Activated CD8-positive, alpha-beta memory T cell treated with anti-CD3 and anti-CD28 coated beads for 36 hours (primary cell): ENCODE results near the gene HPN. TPM values are rescaled to one million over a fixed set of nuclear protein-coding genes. Genes with fewer than 3 reads are reported as not detected.

Source experiments
- CTCF ChIA-PET: fragments of 350-600 bp; sonication (Branson Sonifier 250); formaldehyde crosslinking; loops from one replicate; lab custom pipeline; 2021; ENCODE audit warnings: antibody characterized with exemption; lab: Charles Lee
- POLR2A ChIA-PET: fragments of 350-600 bp; sonication (Branson Sonifier 250); formaldehyde crosslinking; loops from one replicate; lab custom pipeline; 2021; ENCODE audit warnings: antibody characterized with exemption; lab: Charles Lee
- total RNA-seq, 2 experiments: library from RNA; stranded (reverse); gene quantifications; one replicate each; pipeline ENCODE4 v1.2.3, GENCODE V29; 2021

The HPN gene
- total RNA-seq, 2 experiments from 2014 or later, result not detected

DNA sequence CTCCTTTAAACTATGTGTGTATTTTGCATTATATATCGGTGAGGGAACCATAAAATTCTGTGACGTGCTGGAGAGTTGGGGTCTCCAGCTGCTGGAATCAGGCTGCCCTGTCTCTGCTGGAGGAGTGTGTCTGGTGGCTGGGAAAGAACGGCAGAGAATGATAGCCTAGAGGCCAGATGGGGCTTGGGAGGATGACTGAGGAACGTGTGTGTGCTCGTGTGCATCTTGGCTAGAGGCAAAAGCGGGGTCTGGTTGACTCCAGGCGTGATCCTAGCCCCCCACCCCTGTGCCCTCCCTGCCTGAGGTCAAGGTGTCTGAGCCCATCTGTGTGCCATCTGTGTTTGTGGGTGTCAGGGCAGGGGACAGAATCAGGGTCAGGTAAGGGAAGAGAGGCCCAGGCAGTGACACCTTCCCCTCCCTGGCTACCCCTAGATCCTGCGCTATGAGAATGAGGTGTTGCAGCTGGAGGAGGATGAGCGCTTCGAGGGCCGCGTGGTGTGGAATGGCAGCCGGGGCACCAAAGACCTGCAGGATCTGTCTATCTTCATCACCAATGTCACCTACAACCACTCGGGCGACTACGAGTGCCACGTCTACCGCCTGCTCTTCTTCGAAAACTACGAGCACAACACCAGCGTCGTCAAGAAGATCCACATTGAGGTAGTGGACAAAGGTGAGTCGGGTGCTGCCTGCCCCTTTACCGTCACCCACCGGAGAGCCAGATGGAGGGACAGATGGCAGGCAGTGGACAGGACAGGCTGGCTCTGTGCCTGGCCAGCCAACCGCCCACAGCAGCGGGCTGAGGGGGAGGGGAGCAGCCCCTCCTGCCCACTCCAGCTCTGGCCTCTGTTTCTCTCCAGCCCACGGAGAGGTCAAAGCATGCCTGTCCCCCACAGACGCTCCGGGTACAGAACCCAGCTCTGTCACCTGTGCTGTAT, 8.2 kb upstream of the HPN start:
- ChIA-PET CTCF (interaction anchor here (1.0 to 1.6 kb wide), 3 partner anchors 11 to 21 kb away, joined by 3 to 4 read pairs (median 3); no protein-coding TSS in a partner anchor), POLR2A (no interaction called here)

DNA sequence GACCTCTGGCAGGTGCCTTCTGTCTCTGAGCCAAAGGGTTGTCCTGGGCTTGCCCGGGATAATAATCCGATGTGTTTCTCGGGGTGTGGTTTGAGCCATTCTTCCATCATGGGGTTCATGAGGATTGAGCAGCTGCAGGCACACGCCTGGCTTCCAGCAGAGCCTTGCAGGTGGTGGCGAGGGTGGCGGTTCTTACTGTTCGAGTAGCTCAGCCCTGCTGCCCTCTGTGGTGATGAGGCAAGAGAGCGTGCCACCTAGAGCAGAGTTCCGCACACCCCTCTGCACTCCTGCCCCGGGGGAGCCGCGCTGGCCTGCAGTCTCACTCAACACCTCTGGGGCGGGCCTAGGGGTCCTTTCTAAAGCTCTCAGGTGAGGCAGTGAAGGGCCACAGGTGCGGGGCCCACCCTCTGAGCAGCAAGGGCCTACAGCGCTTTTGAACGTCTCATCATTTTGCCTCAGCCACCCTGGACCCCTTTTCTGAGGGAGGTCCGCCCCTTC, 7.5 kb upstream of the HPN start:
- POLR2A ChIA-PET, result no interaction called here
- CTCF ChIA-PET, result interaction anchor here (1.0 to 1.6 kb wide), 3 partner anchors 10 to 21 kb away, joined by 3 to 4 read pairs (median 3); no protein-coding TSS in a partner anchor

DNA sequence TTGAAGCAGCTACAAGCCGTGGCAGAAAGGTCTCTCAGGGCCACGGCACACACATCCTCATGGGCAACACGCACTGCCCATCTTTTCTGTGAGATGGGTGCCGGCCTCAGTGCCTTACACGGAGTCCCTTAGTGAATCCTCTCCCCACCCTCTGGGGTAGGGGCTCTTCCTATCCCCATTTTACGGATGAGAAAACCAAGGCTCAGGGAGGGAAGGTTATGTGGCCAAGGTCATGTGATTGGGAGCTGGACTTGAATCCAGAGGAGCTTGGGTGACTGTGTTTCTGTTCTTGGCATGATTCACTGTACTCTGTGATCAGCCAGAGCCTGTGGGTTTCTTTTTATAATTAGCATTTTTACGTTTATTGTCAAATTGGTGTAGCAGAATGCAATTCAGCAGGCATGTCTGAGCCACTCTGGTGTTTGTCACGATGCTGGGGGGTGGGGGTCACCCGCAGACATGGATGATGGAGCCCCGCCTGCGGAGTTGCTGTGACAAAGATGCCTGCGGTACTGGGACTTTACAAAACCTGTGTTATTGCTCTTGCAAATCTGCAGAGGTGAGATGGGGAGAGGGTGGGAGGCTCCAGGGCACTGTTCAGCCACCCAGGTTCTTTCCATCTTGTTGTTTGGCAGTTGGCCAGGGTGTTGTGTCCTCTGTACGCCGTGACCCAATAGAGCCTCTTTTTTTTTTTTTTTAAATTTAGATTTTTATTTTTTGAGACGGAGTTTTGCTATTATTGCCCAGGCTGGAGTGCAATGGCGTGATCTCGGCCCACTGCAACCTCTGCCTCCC, 6.7 kb upstream of the HPN start:
- ChIA-PET CTCF (interaction anchor here (0.7 to 1.6 kb wide), 4 partner anchors 9 to 1738 kb away, joined by 3 to 5 read pairs (median 4); no protein-coding TSS in a partner anchor), POLR2A (no interaction called here)

DNA sequence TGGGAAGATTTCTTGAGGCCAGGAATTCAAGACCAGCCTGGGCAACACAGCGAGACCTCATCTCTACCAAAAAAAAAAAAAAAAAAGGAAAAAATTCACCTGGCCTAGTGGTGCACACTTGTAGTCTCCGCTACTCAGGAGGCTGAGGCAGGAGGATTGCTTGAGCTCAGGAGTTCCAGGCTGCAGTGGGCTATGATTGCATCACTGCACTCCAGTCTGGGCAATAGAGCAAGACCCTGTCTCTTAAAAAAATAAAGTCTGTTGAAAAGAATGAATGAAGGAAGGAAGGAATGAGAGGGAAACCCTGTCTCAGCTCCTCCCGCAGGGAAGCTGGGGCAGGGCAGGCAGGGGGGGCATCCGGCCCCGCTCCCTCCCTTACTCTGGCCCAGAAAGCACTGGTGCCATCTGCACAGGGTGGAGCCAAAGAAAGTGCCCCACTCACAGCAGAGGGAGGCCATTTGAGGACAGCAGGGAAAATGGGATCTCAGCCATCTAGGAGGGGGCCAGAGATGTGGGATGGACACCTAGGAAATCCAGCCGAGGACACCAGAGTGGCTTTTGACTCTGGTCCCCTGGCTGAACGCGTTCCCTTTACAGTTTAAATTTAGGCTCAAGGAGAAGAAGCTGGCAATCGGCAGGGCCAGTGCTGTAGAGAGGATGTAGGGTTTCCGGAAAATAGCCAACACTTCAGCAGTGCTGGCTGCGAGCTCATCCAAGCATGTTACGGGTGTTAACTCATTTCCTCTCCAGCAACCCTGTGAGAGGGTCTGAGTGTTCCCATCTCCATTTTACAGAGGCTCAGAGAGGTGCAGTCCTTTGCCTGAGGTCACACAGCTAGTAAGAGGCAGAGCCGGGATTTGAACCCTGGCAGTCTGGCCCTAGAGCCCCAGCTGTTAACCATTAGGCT, 3.6 kb upstream of the HPN start:
- POLR2A ChIA-PET, result no interaction called here

DNA sequence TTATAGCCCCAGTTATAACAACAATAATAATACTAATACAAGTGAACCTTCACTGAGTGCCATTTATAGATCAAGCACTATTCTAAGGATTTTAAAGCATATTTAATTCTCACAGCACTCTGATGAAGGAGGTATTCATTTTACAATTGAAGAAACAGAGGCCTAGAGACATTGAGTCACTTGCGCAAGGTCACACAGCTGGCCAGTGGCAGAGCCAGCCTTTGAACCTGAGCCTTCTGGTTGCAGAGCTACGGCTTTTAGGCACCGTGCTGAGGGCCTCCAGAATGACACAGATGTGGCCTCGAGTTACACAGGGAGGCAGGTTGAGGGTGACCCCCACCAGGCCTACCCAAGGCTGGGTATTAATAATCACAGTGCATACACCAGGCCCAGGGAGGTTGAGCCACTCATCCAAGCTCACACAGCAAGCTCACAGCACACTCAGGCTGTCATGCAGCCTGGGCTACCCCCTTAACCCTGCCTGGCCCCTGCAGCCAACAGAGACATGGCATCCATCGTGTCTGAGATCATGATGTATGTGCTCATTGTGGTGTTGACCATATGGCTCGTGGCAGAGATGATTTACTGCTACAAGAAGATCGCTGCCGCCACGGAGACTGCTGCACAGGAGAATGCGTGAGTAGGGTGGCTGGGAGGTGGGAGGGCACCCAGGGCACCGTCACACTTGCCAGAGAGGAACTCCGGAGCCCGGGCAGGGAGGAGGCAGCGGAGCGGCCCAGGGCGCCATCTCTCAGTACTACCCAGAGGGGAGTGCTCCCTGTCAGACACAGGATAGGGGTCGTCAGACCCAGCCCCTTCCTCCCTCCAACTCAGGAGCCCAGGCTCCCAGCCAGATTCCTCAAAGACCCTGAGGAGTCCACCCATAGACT, 2.7 kb upstream of the HPN start:
- ChIA-PET POLR2A (no interaction called here), CTCF (interaction anchor here (0.7 to 1.1 kb wide), 3 partner anchors 28 to 306 kb away, joined by 3 to 4 read pairs (median 3); no protein-coding TSS in a partner anchor)

More for the DNA sequence above, 3.6 kb upstream of the HPN start:
- CTCF ChIA-PET, result interaction anchor here (1.1 kb wide), 1 partner anchor 65 kb away, joined by 3 read pairs; no protein-coding TSS in a partner anchor

DNA sequence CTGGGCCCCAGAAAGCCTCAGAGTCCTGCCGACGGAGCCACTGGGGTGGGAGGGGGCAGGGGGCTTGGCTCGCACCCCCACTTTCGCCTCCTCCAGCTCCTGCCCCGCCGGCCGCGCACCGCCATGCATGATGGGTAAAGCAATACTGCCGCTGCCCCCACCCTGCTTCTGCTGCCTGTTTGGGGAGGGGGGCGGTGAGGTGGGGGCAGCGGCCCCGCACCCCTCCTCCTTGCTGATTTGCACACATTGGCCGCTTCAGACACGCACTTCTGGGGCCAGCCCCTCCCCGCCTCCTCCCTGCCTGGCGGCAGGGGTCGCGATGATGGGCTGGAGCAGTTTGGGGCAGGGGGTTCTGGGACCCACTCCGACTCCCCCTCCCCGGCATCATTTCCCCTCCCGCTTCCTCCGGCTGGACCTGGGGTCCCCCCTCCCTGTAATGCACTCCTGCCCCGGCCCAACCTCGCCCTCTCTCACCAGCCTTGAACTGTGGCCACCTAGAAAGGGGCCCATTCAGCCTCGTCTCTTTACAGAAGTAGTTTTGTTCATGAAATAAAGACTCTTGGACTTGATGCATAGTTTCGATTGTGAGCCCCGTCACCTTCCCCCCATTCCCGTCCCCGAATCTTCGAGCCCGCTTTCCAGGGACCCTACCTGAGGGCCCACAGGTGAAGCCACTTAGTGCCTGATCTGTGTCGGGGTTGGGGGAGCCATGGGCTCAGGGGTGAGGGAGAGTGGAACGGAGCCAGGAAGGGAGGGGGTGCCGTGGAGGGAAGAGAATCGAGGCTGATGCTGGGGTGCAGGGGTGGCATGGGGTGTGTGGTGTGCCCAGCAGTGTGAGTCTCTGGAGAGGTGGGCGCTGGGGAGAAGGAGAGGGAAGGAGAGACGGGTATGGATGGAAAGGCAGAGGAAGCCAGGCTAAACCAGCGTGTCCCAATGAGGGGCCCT, 1.4 kb upstream of the HPN start:
- ChIA-PET CTCF (interaction anchor here (0.7 kb wide), 2 partner anchors 27 to 305 kb away, joined by 3 to 4 read pairs; no protein-coding TSS in a partner anchor), POLR2A (no interaction called here)

DNA sequence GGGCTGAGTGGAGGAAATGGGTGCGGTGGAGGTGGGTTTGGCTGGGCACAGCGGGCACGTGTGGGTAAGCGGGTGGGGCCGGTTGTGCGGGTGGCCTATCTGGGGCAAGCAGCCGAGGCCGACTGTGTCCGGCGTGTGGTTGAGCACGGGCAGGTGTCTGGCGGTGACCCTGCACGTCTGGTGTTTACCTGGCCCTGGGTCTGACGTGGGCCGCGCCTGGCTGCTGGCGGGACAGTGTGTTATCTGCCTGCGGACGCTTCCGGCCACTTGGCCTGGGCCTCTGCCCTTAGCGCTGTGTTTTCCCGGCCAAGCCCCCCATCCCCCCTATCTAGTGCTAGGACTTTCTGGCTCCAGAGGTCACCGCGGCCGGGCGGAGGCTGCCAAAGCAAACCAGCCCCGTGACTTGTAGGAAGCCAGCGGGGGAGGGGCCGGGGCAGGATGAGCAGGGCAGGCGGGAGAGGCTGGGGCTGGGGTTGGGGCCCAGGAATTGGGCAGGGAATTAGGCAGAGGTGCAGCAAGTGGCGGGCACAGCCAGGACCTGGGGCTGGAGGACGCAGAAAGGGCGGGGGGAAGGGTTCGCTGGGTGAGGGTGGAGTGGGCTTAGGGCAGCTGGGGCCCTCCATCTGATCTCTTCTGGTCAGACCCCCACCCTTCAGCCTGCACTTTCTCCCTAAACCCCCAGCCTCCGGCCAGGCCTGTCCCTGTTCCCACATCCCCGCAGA, 534 bp upstream of the HPN start:
- POLR2A ChIA-PET, result no interaction called here
- CTCF ChIA-PET, result no interaction called here

DNA sequence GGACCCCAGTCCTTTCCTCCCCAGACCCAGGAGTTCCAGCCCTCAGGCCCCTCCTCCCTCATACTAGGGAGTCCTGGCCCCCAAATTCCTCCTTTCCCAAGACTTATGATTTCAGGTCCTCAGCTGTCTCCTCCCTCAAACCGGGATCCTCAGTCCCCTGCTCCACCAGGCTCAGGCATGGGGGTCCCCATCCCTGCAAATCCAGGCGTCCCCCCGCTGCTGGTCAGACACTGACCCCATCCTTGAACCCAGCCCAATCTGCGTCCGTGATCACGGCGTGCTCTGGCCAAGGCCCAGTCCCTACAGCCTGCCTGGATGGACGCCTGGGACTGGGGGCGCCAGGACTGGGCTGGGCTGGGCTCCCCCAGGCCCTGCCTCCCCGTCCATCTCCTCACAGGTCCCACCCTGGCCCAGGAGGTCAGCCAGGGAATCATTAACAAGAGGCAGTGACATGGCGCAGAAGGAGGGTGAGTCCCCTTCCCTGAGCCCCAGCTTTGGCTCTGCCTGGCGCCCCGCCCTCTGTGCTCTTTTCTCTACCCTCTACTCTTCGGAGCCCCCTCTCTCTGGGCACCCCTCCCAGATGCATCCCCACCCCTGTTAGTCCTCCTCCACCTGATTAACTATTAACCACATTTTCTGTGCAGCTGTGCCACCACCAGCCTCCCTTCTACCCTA, 672 bp downstream of the HPN start:
- ChIA-PET POLR2A (no interaction called here), CTCF (no interaction called here)

DNA sequence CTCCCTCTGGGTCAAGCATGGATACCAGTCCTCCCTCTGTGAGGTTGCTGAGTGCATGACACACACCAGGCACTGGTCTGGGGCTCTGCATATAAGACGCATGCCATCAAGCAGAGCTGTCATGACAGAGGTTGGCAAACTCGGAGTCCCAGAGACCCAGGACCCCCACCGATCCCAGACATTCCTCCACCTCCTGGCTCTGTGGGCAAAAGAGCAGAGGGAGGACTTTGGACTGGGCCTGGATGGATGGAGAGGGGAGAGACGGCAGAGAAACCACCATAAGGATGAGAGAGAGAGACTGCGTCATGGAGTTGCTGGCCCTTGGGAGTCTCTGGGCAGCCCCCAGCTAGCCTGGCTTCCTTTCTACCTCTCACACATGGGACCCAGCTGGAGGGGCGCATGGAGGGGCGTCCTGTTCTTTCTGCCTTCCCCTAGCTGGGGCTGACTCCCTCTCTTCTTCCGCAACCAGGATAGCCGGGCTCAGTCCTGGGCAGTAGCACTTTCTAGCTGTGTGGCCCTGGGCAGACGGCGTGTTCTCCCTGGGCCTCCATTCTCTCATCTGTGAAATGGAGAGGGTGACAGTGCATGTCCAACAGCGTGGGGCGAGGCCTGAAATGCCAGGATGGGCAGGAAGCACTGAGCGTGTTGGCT, 1.6 kb downstream of the HPN start:
- CTCF ChIA-PET, result interaction anchor here (0.6 to 2.2 kb wide), 4 partner anchors 11 to 69 kb away, joined by 3 to 10 read pairs (median 6); no protein-coding TSS in a partner anchor
- POLR2A ChIA-PET, result no interaction called here

DNA sequence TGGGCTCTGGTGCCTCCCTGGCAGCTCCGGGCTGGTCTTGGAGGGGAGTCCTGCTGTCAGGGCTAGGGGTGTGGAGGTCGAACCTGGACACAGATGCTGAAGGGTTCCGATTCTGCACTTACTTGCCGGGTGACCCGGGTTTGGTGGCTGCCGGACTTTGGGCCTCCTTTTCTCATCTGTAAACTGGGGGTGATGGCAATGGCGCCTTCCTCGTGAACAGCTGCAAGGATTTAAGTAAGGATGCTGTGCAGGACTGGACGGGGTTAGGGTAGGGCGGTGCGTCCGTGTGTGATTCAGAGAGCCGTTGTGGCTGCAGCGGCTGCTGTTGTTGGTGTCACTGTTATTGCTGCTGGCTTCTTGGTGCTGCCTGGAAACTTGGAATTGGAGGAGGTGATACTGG, 2.4 kb downstream of the HPN start:
- ChIA-PET POLR2A (interaction anchor here (0.6 kb wide), 1 partner anchor 73 kb away, joined by 5 read pairs; no protein-coding TSS in a partner anchor), CTCF (interaction anchor here (0.8 to 2.2 kb wide), 17 partner anchors 9 to 84 kb away, joined by 3 to 10 read pairs (median 4); partner anchors contain the start of gene SCN1B)

DNA sequence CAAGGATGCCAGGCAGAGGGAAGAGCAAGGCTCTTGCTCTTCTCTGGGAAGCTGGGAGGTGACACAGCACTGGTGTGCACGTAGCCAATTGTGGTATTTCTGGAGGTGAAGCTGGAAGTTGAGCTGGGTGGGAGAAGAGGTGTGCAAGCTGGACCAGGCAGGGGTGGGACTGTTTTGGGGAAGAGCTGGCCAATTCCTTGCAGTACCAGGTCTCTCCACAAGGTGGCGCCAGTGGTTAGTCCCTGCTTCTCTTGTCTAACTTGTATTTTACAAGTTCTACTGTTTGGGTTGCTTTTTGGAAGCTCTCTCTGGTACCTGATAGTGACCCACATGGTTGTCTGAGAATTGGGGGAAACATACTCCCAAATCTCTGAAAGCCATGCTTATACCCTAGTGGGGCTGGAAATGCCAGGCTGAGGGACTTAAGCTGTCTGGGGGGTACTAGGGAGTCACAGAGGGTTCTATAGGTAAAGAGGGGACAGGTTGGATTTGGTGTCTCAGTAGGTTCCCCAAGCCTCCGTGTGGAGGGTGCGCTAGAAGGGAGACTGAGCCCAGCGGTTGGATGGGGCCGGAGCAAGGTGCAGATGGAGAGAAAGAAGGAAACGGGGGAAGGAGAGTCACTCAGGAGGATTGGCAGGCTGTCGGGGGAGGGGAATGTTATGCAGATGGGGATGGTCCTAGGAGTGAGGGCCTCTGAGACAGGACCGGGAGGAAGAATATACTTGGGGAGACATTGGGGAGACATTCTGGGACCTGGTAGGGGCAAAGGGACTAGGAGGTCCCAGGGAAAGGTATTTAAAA, 3.0 kb downstream of the HPN start:
- POLR2A ChIA-PET, result interaction anchor here (0.6 kb wide), 1 partner anchor 72 kb away, joined by 5 read pairs; no protein-coding TSS in a partner anchor

DNA sequence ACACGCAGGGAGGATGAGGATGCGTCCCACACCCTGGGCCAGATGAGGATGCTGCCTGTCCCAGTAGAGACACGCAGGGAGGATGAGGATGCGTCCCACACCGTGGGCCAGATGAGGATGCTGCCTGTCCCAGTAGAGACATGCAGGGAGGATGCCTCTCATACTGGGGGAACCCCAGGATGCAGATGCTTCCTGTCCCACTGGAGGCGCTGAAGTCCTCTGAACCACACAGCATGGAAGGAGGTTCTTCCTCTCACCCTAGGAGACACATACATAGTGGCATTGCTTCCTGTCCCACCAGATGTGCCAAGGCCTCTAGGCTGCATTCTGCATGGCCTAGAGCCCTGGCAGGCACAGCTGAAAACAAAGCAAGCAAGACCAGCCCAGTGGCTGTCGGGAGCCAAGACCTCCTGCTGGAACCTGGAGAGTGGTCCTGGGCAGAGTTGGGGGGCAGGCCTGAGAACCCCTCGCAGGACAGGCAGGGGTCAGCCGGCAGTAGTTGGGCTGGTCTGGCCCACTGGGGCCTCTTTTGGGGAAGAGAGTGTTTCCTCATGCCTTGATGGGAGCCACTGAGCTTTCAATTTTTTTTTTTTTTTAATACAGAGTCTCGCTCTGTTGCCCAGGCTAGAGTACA, 4.3 kb downstream of the HPN start:
- ChIA-PET CTCF (interaction anchor here (0.6 to 1.3 kb wide), 4 partner anchors 12 to 91 kb away, joined by 3 to 4 read pairs (median 4); no protein-coding TSS in a partner anchor), POLR2A (no interaction called here)

More for the DNA sequence above, 3.0 kb downstream of the HPN start:
- CTCF ChIA-PET, result interaction anchor here (0.8 to 2.2 kb wide), 18 partner anchors 9 to 91 kb away, joined by 3 to 10 read pairs (median 4); partner anchors contain the start of gene SCN1B

DNA sequence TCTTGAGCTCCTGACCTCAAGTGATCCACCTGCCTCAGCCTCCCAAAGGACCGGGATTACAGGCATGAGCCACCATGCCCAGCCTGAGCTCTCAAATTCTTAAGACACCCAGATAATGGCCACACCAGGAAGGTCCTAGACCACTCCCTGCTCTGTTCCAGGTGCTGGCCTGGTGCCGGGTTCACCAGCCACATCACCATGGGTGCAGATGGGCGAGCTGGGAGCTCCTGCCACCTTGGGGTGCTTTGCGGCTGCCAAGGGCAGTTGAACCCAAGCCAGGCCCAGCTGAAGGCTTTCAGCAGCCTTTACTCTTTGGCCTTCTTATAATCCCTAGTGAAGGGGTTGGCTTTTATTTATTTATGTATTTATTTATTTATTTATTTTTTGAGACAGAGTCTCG, 4.9 kb downstream of the HPN start:
- ChIA-PET POLR2A (no interaction called here), CTCF (interaction anchor here (0.6 to 1.3 kb wide), 3 partner anchors 12 to 92 kb away, joined by 3 to 4 read pairs (median 4); no protein-coding TSS in a partner anchor)
